ENCODE data around the gene SUN1. TPM values are rescaled to one million over a fixed set of nuclear protein-coding genes. Genes with fewer than 3 reads are reported as not detected.
"Not testable (repeated sequence)": the region's sequence is repeated elsewhere in the genome, so short reads cannot be mapped to it uniquely, and the experiment has no call there.

The SUN1 gene
- total and polyA plus RNA-seq, 9 of the 15 experiments (the other 6 are each of a cell fraction or from before 2014, with no cell fraction given), result 36.8 to 132 (median 62.3) TPM

DNA sequence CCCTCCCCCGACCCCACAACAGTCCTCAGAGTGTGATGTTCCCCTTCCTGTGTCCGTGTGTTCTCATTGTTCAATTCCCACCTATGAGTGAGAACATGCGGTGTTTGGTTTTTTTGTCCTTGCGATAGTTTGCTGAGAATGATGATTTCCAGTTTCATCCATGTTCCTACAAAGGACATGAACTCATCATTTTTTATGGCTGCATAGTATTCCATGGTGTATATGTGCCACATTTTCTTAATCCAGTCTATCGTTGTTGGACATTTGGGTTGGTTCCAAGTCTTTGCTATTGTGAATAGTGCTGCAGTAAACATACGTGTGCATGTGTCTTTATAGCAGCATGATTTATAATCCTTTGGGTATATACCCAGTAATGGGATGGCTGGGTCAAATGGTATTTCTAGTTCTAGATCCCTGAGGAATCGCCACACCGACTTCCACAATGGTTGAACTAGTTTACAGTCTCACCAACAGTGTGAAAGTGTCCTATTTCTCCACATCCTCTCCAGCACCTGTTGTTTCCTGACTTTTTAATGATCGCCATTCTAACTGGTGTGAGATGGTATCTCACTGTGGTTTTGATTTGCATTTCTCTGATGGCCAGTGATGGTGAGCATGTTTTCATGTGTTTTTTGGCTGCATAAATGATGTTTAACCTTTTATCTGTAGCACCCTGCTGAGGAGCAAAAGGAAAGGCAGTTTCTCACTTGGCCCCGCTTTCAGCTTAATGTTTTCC lies 35.7 kb upstream of the SUN1 start:
- H3K9me3 ChIP-seq (replicated peaks; ENCODE audit: control insufficient read depth, insufficient read depth, low read depth, low read length); H3K4me1 ChIP-seq (replicated peaks in 1 of 2; ENCODE audit: control insufficient read depth in 2 of 2, insufficient read depth in 2 of 2, low read length in 2 of 2); ATAC-seq; H3K4me2 ChIP-seq (ENCODE audit: insufficient read depth, low read length); H2AFZ ChIP-seq (ENCODE audit: low read depth, low read length); CTCF ChIA-PET (ENCODE audit: low intra/inter-chr PET ratio); intact Hi-C loops (cut with micrococcal nuclease); POLR2A ChIA-PET; H3K9me1 ChIP-seq (ENCODE audit: control insufficient read depth, insufficient read depth, low read length); in situ Hi-C loops (cut with MboI); BruUV-seq (replicated peaks); FAIRE-seq; H3K4me3 ChIP-seq; H3K36me3 ChIP-seq (ENCODE audit: control insufficient read depth, insufficient read depth, low read length); H3K9ac ChIP-seq (ENCODE audit: insufficient read depth in 1 of 2, low read depth in 2 of 2, low read length in 2 of 2); H4K20me1 ChIP-seq (replicated peaks; ENCODE audit: control insufficient read depth, insufficient read depth, low read length); H3K79me2 ChIP-seq (ENCODE audit: control insufficient read depth, insufficient read depth, low read length); DNase-seq (ENCODE audit: extremely low read depth in 1 of 4, low spot score in 3 of 4); H3K27me3 ChIP-seq (ENCODE audit: control insufficient read depth in 2 of 2, insufficient read depth in 2 of 2, low read length in 2 of 2); H3K27ac ChIP-seq (ENCODE audit: extremely low read depth, low read depth, low read length): not testable (repeated sequence)
- 77% methylated on average over 2 of the region's 10 CpGs for WGBS (ENCODE audit: insufficient coverage, low coverage, missing lambda C conversion rate)
- peak; percentile 56 for TF ChIP-seq BCOR (IDR thresholded peaks at IDR 0.05)

DNA sequence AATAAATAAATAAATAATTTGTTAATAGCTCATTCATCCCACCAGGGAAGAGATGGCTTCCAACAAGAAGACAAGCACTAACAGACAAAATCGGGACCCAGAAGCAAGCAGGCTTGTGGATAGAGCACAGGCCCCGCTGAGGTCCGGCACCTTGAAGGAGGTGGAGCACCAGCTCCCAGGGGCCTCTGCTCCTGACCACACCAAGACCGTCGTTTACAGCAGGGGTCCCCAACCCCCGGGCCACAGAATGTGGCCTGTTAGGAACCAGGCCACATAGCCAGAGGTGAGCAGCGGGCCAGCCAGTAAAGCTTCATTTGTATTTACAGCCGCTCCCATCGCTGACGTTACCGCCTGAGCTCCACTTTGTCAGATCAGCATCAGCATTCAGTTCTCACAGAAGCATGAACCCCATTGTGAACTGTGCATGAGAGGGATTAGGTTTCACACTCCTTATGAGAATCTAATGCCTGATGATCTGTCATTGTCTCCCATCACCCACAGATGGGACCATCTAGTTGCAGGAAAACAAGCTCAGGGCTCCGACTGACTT lies 33.3 kb upstream of the SUN1 start:
- no peaks in the 10 kb centered on the region for H3K9me3 ChIP-seq (replicated peaks; ENCODE audit: control insufficient read depth, insufficient read depth, low read depth, low read length)
- DNase-seq (ENCODE audit: extremely low read depth in 1 of 4, low spot score in 3 of 4) (no peak), FAIRE-seq (no peak), ATAC-seq (no peak)
- in situ Hi-C loops (cut with MboI), result no loop called here
- H3K4me3 ChIP-seq, result no peak overlapping the region
- H3K27me3 ChIP-seq (ENCODE audit: control insufficient read depth in 2 of 2, insufficient read depth in 2 of 2, low read length in 2 of 2), result no peaks in the 10 kb centered on the region
- H3K4me2 ChIP-seq (ENCODE audit: insufficient read depth, low read length), result no peak overlapping the region
- no TSS peak for BruUV-seq (replicated peaks)
- H3K9me1 ChIP-seq (ENCODE audit: control insufficient read depth, insufficient read depth, low read length), result no peaks in the 10 kb centered on the region
- ChIA-PET CTCF (ENCODE audit: low intra/inter-chr PET ratio) (interaction anchor here (0.6 kb wide), 1 partner anchor 531 kb away, joined by 6 read pairs; no protein-coding TSS in a partner anchor), POLR2A (interaction anchor here (0.6 kb wide), 1 partner anchor 664 kb away, joined by 3 read pairs; no protein-coding TSS in a partner anchor)
- peaks cover 0 to 9% of the 10 kb centered on the region in 2 experiments; a peak in 2 of 5 replicates for H3K4me1 ChIP-seq (replicated peaks in 1 of 2; ENCODE audit: control insufficient read depth in 2 of 2, insufficient read depth in 2 of 2, low read length in 2 of 2)
- H4K20me1 ChIP-seq (replicated peaks; ENCODE audit: control insufficient read depth, insufficient read depth, low read length), result no peaks in the 10 kb centered on the region
- no peak overlapping the region for H3K27ac ChIP-seq (ENCODE audit: extremely low read depth, low read depth, low read length)
- H3K9ac ChIP-seq (ENCODE audit: insufficient read depth in 1 of 2, low read depth in 2 of 2, low read length in 2 of 2), result no peak overlapping the region
- no peaks in the 10 kb centered on the region for H3K36me3 ChIP-seq (ENCODE audit: control insufficient read depth, insufficient read depth, low read length)
- intact Hi-C loops (cut with micrococcal nuclease), result no loop called here
- H3K79me2 ChIP-seq (ENCODE audit: control insufficient read depth, insufficient read depth, low read length), result no peaks in the 10 kb centered on the region
- no peak overlapping the region for H2AFZ ChIP-seq (ENCODE audit: low read depth, low read length)
- WGBS (ENCODE audit: insufficient coverage, low coverage, missing lambda C conversion rate), result 78% methylated on average over 12 of the region's 12 CpGs
- TF ChIP-seq, protein P1, sequence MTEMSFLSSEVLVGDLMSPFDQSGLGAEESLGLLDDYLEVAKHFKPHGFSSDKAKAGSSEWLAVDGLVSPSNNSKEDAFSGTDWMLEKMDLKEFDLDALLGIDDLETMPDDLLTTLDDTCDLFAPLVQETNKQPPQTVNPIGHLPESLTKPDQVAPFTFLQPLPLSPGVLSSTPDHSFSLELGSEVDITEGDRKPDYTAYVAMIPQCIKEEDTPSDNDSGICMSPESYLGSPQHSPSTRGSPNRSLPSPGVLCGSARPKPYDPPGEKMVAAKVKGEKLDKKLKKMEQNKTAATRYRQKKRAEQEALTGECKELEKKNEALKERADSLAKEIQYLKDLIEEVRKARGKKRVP (CRISPR knock-in tag; IDR thresholded peaks at IDR 0.05), result no peak
- TF ChIP-seq, protein P2, sequence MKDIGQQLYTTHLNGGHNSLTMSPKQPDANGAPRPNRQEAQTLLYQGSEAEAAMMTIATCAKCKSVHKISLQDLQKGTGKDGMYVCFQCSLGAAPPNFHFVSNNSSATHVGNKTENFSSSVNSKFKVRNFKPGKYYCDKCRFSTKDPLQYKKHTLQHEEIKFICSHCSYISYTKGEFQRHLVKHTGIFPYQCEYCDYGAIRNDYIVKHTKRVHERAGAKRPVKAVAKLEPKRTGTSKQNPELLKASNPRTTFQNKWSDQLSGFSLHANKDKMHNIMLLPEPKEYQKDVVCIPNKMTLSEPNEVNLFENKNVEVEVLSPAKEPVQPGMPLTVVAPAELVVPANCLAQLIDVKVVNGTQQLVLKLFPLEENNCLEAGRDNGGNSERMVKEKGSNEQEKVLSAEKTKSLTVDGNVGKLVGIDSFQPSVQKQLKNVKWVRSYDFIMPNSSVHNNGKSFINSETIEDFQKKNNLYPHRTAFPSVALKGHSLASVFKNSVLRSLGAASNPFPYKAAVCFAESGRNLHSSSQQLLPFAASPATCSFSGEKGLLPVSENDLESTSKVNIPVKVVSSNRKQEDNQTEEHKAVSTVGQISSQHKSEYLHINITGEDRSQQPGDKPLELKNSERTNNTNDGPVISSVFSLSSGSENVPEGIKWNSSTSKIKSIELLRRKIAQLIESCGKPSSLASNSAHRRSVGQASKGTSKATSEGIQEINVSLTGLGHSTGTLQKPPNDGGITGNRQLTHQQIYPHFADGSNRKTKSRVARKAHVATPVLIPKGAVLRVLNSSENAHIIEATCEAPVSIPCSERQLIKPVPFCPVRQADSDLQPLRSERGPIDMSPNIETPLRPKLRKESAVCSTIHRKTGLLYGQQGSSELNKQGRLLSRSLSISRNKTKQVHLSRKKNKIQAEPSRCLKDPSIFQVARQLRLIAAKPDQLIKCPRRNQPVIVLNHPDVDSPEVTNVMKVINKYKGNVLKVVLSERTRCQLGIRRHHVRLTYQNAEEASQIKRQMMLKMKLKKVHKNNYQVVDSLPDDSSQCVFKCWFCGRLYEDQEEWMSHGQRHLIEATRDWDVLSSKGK (CRISPR knock-in tag; IDR thresholded peaks at IDR 0.05), result no peak
- TF ChIP-seq ILF3 (IDR thresholded peaks at IDR 0.05; ENCODE audit: borderline replicate concordance) (no peak), HDAC3 (IDR thresholded peaks at IDR 0.05; ENCODE audit: borderline replicate concordance, partially characterized antibody) (no peak), ZFP30 (CRISPR knock-in tag; IDR thresholded peaks at IDR 0.05; ENCODE audit: borderline replicate concordance) (no peak), HDAC1 (IDR thresholded peaks at IDR 0.05) (no peak), CHD2 (IDR thresholded peaks at IDR 0.05; ENCODE audit: low read depth, low read length) (no peak), ZSCAN32 (CRISPR knock-in tag; IDR thresholded peaks at IDR 0.05) (no peak), KAT2B (IDR thresholded peaks at IDR 0.05; ENCODE audit: low read depth, low read length) (no peak)
